GM23338 (cell line): ENCODE measurements around the gene IL19. TPM values are rescaled to one million over a fixed set of nuclear protein-coding genes. Genes with fewer than 3 reads are reported as not detected.

Experiments used
- ATAC-seq: fragments of 200-7000 bp; cut with Tn5 transposase; 3 replicates; pipeline ENCODE4 v1.9.1; 2020
- DNase-seq: peaks from one replicate; pipeline ENCODE4 v3.0.0-alpha.2; 2015; ENCODE audit warnings: low spot score
- H2AFZ ChIP-seq: fragments of 200-600 bp; sonication (generic); 2 replicates; pipeline ENCODE4 v1.8.0; 2016; ENCODE audit warnings: antibody characterized with exemption, mild to moderate bottlenecking, moderate library complexity
- H3F3A ChIP-seq: fragments of 200-600 bp; sonication (generic); replicated peaks from 2 replicates; pipeline ENCODE4 v1.8.0; 2017; ENCODE audit warnings: antibody characterized with exemption, mixed run types, low read depth
- H3K27ac ChIP-seq: fragments of 200-600 bp; sonication (generic); 2 replicates; pipeline ENCODE4 v1.6.1; 2016; ENCODE audit warnings: low read depth
- H3K27me3 ChIP-seq: fragments of 200-600 bp; sonication (generic); 2 replicates; pipeline ENCODE4 v1.8.0; 2016; ENCODE audit warnings: mild to moderate bottlenecking, mixed run types, moderate library complexity; ENCODE audit not compliant: insufficient read depth
- H3K36me3 ChIP-seq: fragments of 200-600 bp; sonication (generic); 2 replicates; pipeline ENCODE4 v1.8.0; 2016; ENCODE audit warnings: mild to moderate bottlenecking; ENCODE audit not compliant: insufficient read depth
- H3K4me1 ChIP-seq: fragments of 200-600 bp; sonication (generic); 2 replicates; pipeline ENCODE4 v1.8.0; 2016; ENCODE audit warnings: mild to moderate bottlenecking, moderate library complexity; ENCODE audit not compliant: insufficient read depth
- H3K4me2 ChIP-seq: fragments of 200-600 bp; sonication (generic); 2 replicates; pipeline ENCODE4 v1.7.1; 2017; ENCODE audit warnings: mixed run types
- H3K4me3 ChIP-seq: fragments of 200-600 bp; sonication (generic); 2 replicates; pipeline ENCODE4 v1.6.1; 2016; ENCODE audit warnings: mixed run types
- H3K79me2 ChIP-seq: fragments of 200-600 bp; sonication (generic); replicated peaks from 2 replicates; pipeline ENCODE4 v1.8.0; 2017; ENCODE audit warnings: mild to moderate bottlenecking; ENCODE audit not compliant: insufficient read depth
- H3K9me2 ChIP-seq: fragments of 200-600 bp; sonication (generic); 2 replicates; pipeline ENCODE4 v1.8.0; 2017; ENCODE audit not compliant: insufficient read depth
- H4K20me1 ChIP-seq: fragments of 200-600 bp; sonication (generic); replicated peaks from 2 replicates; pipeline ENCODE4 v1.8.0; 2017; ENCODE audit warnings: mild to moderate bottlenecking; ENCODE audit not compliant: insufficient read depth
- H3K27ac Mint-ChIP-seq: 2 replicates; pipeline ENCODE4 v1.8.0; 2020; ENCODE audit warnings: inconsistent platforms, mild to moderate bottlenecking, moderate library complexity, mixed read lengths
- H3K27me3 Mint-ChIP-seq: 3 replicates; pipeline ENCODE4 v1.8.0; 2022; ENCODE audit warnings: low read depth, mild to moderate bottlenecking, moderate library complexity, mixed read lengths, inconsistent platforms; ENCODE audit not compliant: insufficient read depth, poor library complexity
- H3K36me3 Mint-ChIP-seq: 3 replicates; pipeline ENCODE4 v1.8.0; 2021; ENCODE audit warnings: low read depth, mild to moderate bottlenecking, inconsistent platforms, moderate library complexity, mixed read lengths
- H3K4me1 Mint-ChIP-seq: 3 replicates; pipeline ENCODE4 v1.8.0; 2020; ENCODE audit warnings: mild to moderate bottlenecking, inconsistent platforms, mixed read lengths
- H3K4me3 Mint-ChIP-seq: 3 replicates; pipeline ENCODE4 v1.8.0; 2021; ENCODE audit warnings: moderate library complexity, mild to moderate bottlenecking, inconsistent platforms, mixed read lengths
- H3K9me3 Mint-ChIP-seq: 3 replicates; pipeline ENCODE4 v1.8.0; 2020; ENCODE audit warnings: moderate library complexity, mild to moderate bottlenecking, inconsistent platforms, mixed read lengths
- CREB1 ChIP-seq: fragments of 250-450 bp; sonication (Bioruptor Pico); IDR thresholded peaks from 2 replicates; pipeline ENCODE4 v1.5.0; 2020; ENCODE audit warnings: low read depth, mild to moderate bottlenecking, moderate library complexity
- CTCF ChIP-seq, 2 experiments: fragments of 200-600 bp in 1 of 2; sonication (generic) in 1 of 2; conservative IDR thresholded peaks; 2 replicates each; pipeline versions ENCODE4 v1.5.1 to v1.6.1; 2016 to 2017; ENCODE audit warnings: antibody characterized with exemption in 2 of 2, low read depth in 2 of 2, mild to moderate bottlenecking in 2 of 2, moderate library complexity in 1 of 2
- ETS1 ChIP-seq: IDR thresholded peaks from 2 replicates; pipeline ENCODE4 v1.6.1; 2016; ENCODE audit warnings: antibody characterized with exemption
- EZH2 ChIP-seq: fragments of 200-600 bp; sonication (generic); IDR thresholded peaks from one replicate; pipeline ENCODE4 v1.8.0; 2017; ENCODE audit warnings: antibody characterized with exemption, mild to moderate bottlenecking, low read depth; ENCODE audit not compliant: unreplicated experiment
- EZH2phosphoT487 ChIP-seq: fragments of 200-600 bp; sonication (generic); IDR thresholded peaks from one replicate; pipeline ENCODE4 v1.8.1; 2018; ENCODE audit warnings: antibody characterized with exemption; ENCODE audit not compliant: unreplicated experiment
- JUNB ChIP-seq: IDR thresholded peaks from one replicate; pipeline ENCODE4 v1.6.1; 2016; ENCODE audit warnings: antibody characterized with exemption; ENCODE audit not compliant: unreplicated experiment
- NANOG ChIP-seq: IDR thresholded peaks from 2 replicates; pipeline ENCODE4 v1.6.1; 2016; ENCODE audit warnings: antibody characterized with exemption, borderline replicate concordance
- POLR2AphosphoS5 ChIP-seq: IDR thresholded peaks from 2 replicates; pipeline ENCODE4 v1.6.1; 2016; ENCODE audit warnings: antibody characterized with exemption, low read depth
- REST ChIP-seq: IDR thresholded peaks from one replicate; pipeline ENCODE4 v1.6.1; 2018; ENCODE audit warnings: antibody characterized with exemption; ENCODE audit not compliant: unreplicated experiment
- STAT1 ChIP-seq: IDR thresholded peaks from one replicate; pipeline ENCODE4 v1.6.1; 2016; ENCODE audit warnings: antibody characterized with exemption; ENCODE audit not compliant: unreplicated experiment
- ZNF114 ChIP-seq: fragments of 250-450 bp; sonication (Bioruptor Pico); IDR thresholded peaks from 2 replicates; pipeline ENCODE4 v1.5.0; 2020; ENCODE audit warnings: mild to moderate bottlenecking, moderate library complexity
- ZNF331 ChIP-seq: fragments of 250-450 bp; sonication (Bioruptor Pico); IDR thresholded peaks from 2 replicates; pipeline ENCODE4 v1.5.0; 2020; ENCODE audit warnings: low read depth, mild to moderate bottlenecking, moderate library complexity
- ZNF462 ChIP-seq: fragments of 250-450 bp; sonication (Bioruptor Pico); IDR thresholded peaks from 2 replicates; pipeline ENCODE4 v1.5.0; 2020; ENCODE audit warnings: mild to moderate bottlenecking, moderate library complexity
- polyA plus RNA-seq: library from polyadenylated mRNA; unstranded; fragments of >200 nt; fragmentation: Nextera tagmentation; extraction: Ambion mirVana; gene quantifications from 2 replicates; pipeline ENCODE4 v1.2.1, GENCODE V29; 2016
- total RNA-seq: library from RNA; depleted of rRNA; stranded (reverse); fragments of >200 nt; shearing (Covaris generic); gene quantifications from 2 replicates; pipeline ENCODE4 v1.2.3, GENCODE V29; 2014

The IL19 gene
- total and polyA plus RNA-seq, 2 experiments from 2014 or later, result not detected

GRCh38 chr1:206735553-206736031 is 35.0 kb upstream of the IL19 start:
- no peak overlapping the region for H3K27ac Mint-ChIP-seq
- no peaks in the 10 kb centered on the region; the same call in 1 of the 2 replicates for H3K36me3 ChIP-seq
- H4K20me1 ChIP-seq, result peaks cover 4% of the 10 kb centered on the region; the same call in 1 of the 2 replicates
- H3K79me2 ChIP-seq, result no peaks in the 10 kb centered on the region
- H3K27me3 Mint-ChIP-seq, result peaks cover 6% of the 10 kb centered on the region
- ATAC-seq (no peak), DNase-seq (no peak)
- no peak overlapping the region for H3K4me2 ChIP-seq
- H2AFZ ChIP-seq, result no peak overlapping the region
- H3F3A ChIP-seq, result no peaks in the 10 kb centered on the region
- peaks cover 11% of the 10 kb centered on the region; the same call in 2 of the 3 replicates for H3K4me1 Mint-ChIP-seq
- H3K27me3 ChIP-seq, result no peaks in the 10 kb centered on the region
- H3K4me1 ChIP-seq, result no peaks in the 10 kb centered on the region
- H3K36me3 Mint-ChIP-seq, result peaks cover 15% of the 10 kb centered on the region
- H3K4me3 Mint-ChIP-seq, result no peak overlapping the region
- H3K4me3 ChIP-seq, result no peak overlapping the region
- TF ChIP-seq EZH2phosphoT487 (no peak), NANOG (no peak), REST (no peak), ZNF114 (CRISPR knock-in tag) (no peak), ZNF331 (no peak), CREB1 (CRISPR knock-in tag) (no peak), STAT1 (no peak), POLR2AphosphoS5 (no peak), JUNB (no peak), EZH2 (no peak), CTCF (conservative IDR thresholded peaks at IDR 0.05; ENCODE audit: low read depth in 2 of 2) (no peak), ETS1 (no peak), ZNF462 (CRISPR knock-in tag) (no peak)
- no peaks in the 10 kb centered on the region for H3K9me3 Mint-ChIP-seq
- H3K27ac ChIP-seq, result no peak overlapping the region
- H3K9me2 ChIP-seq, result no peaks in the 10 kb centered on the region
